DLD1 (cell line): ENCODE data around the gene LRP1B.

ENCODE experiments used
- in situ Hi-C: cut with HindIII; loops from 2 replicates; pipeline ENCODE4 v1.10.0; 2017; ENCODE audit warnings: low sequenced_read_pairs

LRP1B gene

DNA sequence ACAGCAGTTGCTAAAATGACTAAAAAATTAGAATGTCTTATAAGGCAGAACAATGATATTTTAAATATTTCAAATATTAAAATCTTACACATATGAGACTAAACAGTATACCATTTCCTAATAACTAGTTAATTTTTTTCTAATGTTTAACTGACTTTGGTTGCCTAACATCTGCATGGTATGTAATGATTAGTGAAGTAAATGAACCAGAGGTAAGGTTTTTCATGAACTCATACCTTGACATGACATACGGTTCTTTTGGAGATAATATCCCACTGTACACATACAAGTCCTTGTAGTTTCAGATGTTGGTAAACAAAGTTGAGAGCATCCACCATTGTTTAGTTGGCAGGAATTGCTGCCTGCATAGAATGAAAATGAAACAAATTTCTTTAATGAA, 1360.2 kb downstream of the LRP1B start:
- in situ Hi-C loops, result no loop called here

- in situ Hi-C loops, result no loop called here
Observed at GRCh38 chr2:140761807-140762206, 1369.0 kb downstream of the LRP1B start.

GRCh38 chr2:140759426-140760156, 1371.2 kb downstream of the LRP1B start:
- in situ Hi-C loops, result no loop called here

DNA sequence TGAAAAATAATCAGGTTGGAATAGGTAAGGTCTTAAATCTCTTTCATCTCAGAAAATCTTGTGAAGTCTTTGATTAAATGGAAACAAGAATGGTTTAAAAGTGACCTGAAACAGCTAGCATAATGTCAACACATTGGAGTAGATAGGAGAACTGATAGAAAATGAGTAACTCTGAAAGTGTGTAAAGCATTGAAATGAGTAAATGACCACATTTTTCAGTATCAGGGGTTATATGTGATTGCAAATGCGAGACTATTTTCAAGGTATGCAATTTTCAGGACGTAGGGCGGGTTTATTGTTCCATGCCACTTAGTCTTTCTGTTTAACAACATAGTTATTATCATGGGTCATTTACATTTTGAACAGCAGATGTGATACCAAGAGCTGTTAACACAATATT, 1383.2 kb downstream of the LRP1B start:
- in situ Hi-C loops, result no loop called here

- in situ Hi-C loops, result no loop called here
Observed at GRCh38 chr2:140747090-140747489, 1383.7 kb downstream of the LRP1B start.

GRCh38 chr2:140744379-140744778, 1386.4 kb downstream of the LRP1B start:
- in situ Hi-C loops, result no loop called here

DNA sequence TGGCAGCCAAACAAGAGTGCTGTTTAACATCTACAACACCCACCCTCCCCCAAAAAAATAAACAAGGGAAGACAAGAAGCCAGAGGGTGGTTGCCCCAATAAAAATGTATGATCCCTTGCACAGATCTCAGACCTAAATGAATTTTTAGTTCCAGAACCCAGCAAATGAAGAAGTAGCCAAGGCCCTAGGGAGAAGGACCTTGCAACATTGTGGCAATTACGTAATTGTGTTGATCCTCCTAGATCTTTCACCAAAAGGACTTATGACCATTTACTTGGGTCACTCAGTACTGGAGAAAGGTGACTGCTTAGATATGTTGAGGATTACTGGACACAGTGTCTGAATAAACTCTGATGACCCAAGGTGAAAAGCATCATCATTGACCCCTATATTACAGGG, 1393.8 kb downstream of the LRP1B start:
- in situ Hi-C loops, result no loop called here

GRCh38 chr2:140734992-140735391, 1395.8 kb downstream of the LRP1B start:
- in situ Hi-C loops, result no loop called here

DNA sequence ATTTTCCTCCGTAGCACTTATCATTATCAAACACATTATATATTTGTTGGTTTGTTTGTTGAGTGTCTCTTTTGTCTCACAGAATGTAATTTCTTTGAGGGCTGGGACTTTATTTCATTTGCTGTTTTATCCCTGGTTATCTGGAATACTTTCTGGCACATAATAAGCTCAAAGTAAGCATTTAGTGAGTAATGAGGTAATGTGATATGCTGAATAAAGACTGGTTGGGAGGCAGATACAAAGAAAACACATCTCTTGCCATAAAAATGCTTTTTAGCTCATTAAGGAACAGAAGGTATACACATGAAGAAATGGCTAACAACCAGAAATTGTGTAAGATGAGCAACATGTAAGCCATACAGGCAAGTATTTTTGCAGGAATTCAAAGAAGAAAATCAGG, 1411.8 kb downstream of the LRP1B start:
- in situ Hi-C loops, result no loop called here

DNA sequence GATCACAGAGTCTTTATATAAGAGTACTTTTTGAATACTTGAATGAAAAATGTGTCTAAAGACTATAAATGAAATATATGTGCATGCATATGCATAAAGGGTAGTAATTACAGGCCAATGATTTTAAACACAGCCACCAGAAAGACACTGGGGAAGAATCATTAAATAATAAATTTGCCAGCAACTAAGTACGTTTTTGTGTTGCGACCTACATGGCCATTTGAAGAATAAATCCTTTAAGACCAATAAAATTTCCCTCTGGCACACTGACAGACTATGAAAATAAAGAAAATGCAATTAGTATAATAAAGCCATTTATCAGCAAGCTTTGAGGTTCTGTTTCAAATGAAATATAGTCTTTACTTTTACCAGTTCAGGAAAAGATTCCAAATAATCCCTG, 1413.3 kb downstream of the LRP1B start:
- in situ Hi-C loops, result no loop called here

DNA sequence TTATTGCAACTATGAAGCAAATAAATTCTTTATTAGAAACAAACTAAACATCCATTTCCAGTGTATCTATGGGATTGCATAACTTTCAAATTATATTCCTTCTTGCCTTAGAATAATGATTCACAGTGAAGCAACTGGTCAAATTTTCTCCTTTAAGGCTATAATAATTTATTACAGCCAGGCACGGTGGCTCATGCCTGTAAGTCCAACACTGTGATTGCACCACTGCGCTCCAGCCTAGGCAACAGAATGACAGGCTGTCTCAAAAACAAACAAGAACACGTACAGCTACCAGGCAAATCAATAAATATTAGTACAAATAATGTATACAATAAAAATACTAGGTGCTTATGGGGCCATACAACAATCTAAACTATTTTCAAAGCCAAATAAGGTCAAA, 1416.2 kb downstream of the LRP1B start:
- in situ Hi-C loops, result no loop called here

- in situ Hi-C loops, result no loop called here
Observed at GRCh38 chr2:140711867-140712266, 1418.9 kb downstream of the LRP1B start.

DNA sequence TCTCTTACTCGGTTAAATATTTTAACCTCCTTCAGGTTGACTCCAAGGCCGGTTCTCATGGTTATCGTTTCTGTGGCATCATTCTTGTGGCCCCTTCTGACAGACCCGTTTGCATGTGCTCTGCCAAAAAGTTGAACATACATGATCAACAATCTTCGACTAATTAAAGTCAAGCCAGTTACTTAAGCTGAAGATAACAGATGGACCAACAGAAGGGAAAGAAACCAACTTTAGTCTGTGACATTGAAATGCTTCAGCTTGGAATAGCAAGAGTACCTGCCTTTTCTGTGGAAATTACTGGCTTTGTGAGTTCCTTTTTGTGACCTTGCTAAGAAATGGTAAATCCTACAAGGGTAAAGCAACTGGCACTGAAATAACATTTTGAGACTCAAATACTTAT, 1429.1 kb downstream of the LRP1B start:
- in situ Hi-C loops, result no loop called here

DNA sequence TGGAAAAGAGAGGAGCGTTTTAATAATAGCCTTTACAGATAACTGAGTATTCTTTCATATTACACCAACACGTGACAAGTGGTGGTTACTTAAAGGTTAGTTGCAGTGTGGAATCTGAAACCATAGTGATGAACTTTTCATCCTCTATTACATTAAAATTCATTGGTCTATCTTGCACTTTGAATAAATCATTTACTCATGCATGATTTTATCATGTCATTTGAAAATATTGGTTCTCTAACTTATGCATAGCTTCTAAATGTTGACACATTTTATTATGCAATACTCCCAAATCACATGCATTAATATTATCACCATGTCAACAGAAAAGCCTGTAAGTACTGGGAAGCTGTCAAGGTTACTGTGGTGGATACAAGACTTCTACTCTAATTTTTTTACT, 1432.2 kb downstream of the LRP1B start:
- in situ Hi-C loops, result no loop called here

- in situ Hi-C loops, result no loop called here
Observed at GRCh38 chr2:140696449-140696848, 1434.4 kb downstream of the LRP1B start.

DNA sequence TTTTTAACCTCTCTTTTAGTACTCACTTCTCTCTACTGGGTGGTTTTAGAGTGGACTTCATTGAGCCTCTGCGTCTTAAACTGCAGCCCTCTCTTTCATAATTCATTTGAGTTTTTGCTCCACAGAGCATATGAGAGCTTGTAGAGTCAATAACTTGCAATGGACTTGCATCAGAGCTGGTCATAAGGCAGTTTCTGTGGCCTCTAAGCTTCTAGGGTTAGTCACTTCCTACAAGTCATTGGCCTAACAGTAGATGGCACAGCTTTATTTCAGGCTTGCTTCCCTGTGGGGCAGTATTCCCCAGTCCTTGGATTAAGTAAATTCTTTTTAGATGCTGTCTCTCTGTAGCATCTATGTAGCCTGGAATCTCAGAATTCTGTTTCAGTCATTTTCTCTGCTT, 1435.7 kb downstream of the LRP1B start:
- in situ Hi-C loops, result no loop called here

DNA sequence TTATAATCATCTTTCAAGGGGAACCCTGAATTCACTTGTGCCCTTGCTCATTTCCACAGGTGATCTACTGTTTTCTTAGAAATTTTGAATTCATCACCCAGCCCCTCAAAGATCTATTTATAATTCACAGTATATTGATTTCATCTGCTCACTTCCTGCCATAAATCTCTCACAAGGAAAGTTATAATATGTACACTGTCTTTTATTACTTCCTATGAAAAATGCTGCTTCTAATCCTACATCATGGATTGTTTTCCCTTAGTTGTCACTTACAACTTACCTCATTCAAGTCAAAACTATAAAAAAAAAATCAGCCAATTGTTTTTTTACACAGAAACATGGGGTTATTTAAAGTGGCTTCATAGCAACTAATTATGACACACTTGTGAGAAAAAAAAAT, 1443.0 kb downstream of the LRP1B start:
- in situ Hi-C loops, result no loop called here

GRCh38 chr2:140683658-140684057, 1447.2 kb downstream of the LRP1B start:
- in situ Hi-C loops, result no loop called here

DNA sequence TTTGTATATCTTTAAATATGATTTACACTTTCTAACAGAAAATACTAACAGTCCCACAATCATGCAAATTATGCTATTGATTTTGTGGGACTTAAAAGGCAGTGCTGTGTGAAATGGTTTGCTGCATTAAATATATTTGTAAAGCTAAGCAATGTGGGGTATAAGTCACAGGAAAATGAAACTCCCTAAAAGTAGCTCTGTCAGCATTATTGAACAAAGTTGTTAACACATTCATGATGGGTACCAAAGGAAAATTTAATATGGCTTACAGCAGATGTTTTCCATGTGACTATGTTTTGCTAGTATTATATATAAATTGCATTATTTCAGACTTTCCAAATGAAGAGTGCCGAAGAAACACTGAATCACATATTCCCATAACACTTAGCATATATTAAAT, 1450.0 kb downstream of the LRP1B start:
- in situ Hi-C loops, result no loop called here

DNA sequence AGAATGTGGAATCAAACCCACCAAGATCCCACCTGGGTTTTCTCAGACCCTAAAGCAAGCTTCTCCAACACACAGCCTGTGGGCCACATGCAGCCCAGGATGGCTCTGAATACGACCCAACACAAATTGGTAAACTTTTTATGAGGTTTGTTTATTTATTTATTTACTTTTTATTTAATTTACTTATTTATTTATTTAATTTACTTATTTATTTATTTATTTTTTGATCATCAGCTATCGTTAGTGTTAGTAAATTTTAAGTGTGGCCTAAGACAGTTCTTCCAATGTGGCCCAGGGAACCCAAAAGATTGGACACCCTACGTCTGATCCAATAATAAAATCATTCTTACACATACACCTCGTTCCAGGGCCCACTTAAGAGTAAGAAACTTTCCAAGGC, 1451.1 kb downstream of the LRP1B start:
- in situ Hi-C loops, result no loop called here

DNA sequence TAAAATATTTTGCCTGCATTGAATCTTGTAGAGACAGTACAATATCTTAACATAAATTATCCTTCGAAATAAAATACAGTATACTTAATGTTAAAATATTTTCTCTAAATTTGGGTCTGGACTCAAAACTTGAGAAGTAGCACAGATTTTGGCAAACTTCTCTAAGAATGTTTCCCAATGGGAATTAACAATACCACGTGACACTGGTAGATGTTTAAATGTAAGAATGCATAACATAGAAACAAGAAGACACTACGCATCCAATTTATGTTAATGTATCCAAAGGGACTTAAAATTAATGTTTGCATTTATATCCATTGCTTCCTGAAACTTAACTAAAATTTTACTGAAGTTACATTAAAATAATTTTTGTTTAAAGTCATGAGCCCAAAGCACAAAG, 1460.9 kb downstream of the LRP1B start:
- in situ Hi-C loops, result no loop called here

GRCh38 chr2:140667203-140667602, 1463.6 kb downstream of the LRP1B start:
- in situ Hi-C loops, result no loop called here

DNA sequence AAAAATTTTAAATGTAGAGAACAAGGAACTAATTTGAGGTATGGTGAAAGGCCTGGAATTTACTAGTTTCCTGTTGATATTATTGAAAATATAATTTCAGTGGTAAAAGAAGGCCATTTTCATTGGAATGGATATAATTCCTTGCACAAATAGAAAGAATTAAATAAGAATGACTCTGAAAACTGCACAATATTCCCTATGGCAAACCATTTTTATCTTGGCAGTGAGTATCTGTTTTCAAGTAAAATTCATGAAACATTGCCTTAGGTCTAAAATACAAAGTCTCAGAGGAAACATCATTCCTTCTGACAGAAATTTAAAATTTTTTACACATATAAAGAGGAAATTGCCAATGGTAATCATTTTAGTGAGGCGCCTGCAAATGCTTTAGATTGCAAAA, 1468.3 kb downstream of the LRP1B start:
- in situ Hi-C loops, result no loop called here
